ENCODE results near the gene RIPOR3. TPM values are rescaled to one million over a fixed set of nuclear protein-coding genes. Genes with fewer than 3 reads are reported as not detected.

RIPOR3 gene
- total RNA-seq, 1 donor from 2014 or later: 15.1 TPM

DNA sequence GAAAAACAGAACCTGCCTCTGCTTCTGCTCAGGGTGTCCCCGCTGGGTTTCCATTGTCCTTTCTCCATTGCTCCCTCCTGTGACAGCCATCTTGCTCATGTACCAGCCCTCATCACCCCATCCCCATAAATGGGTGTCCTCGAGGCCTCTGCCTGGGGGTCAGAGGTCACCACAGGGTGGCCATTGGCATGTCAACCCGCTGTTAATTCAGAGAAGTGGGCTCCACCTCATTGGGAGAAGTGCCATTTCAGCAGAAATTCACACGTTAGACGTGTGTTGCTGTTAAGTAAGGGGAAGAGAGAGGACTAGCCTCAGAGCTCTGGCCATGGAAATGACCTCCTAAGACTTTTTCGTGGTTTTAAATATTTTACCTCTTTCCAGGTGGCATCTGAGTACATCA is 109.2 kb downstream of the RIPOR3 start:
- Histone ChIP-seq H3K36me3 (peaks cover 78 to 95% of the 10 kb centered on the region in 2 donors), H3K4me3 (no peak overlapping the region), H3K27ac (no peak overlapping the region), H3K27me3 (no peaks in the 10 kb centered on the region), H3K4me1 (no peaks in the 10 kb centered on the region), H3K9me3 (no peaks in the 10 kb centered on the region)
- DNase-seq (ENCODE audit: low spot score in 2 of 2): no peak
- TF ChIP-seq CTCF (IDR thresholded peaks at IDR 0.05): no peak
- intact Hi-C loops (cut with DNase I): no loop called here

GRCh38 chr20:50580842-50581544 is 110.3 kb downstream of the RIPOR3 start:
- no peak overlapping the region for H3K27ac ChIP-seq
- intact Hi-C loops (cut with DNase I): loop anchor here (2.0 kb wide), 1 partner anchor 394 kb away; no protein-coding TSS in a partner anchor
- DNase-seq (ENCODE audit: low spot score in 2 of 2): no peak
- peaks cover 71 to 88% of the 10 kb centered on the region in 2 donors for H3K36me3 ChIP-seq
- H3K27me3 ChIP-seq: no peaks in the 10 kb centered on the region
- no peak for TF ChIP-seq CTCF (IDR thresholded peaks at IDR 0.05)
- H3K4me1 ChIP-seq: peaks cover 0 to under 1% of the 10 kb centered on the region in 2 donors
- H3K9me3 ChIP-seq: no peaks in the 10 kb centered on the region
- H3K4me3 ChIP-seq: no peak overlapping the region

DNA sequence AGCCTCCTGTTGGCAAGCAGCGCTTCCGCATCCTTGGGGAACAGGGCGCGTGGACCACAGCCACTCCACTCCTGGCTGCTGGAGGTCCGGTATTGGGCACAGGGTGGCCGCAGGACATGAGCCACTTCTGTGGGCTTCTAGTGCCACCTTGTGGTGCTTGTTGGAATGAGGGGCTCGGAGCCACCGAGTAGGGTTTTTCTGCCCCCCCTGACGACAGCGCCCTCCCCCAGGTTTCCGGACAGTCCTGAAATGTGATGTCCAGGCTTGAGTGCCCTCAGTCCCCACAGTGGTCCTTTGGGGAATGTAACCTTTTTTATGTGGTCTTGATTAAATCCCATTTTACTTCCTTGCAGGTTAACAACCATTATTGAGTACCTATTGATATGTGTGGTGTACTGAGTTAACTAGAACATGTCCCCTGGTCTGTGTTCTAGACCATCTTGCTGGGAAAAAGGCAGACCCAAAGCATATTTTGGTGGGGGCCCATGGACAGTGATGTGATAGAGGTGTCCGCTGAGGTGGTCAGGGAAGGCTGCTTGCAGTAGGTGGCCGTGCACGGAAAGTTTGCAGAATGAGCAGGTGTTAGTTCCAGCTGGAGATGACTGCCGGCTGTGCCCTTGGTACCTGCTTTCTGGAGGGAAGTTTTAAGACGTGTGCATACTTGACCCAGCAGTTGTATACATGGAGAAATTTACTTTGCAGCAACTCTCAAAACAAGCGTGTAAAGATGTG is 111.2 kb downstream of the RIPOR3 start:
- DNase-seq (ENCODE audit: low spot score in 2 of 2): peak in 1 of 2 donors; percentile 85
- Histone ChIP-seq H3K27me3 (no peaks in the 10 kb centered on the region), H3K36me3 (peaks cover 66 to 87% of the 10 kb centered on the region in 2 donors), H3K27ac (no peak overlapping the region), H3K4me3 (no peak overlapping the region), H3K9me3 (no peaks in the 10 kb centered on the region), H3K4me1 (peaks cover 0 to 4% of the 10 kb centered on the region in 2 donors)
- intact Hi-C loops (cut with DNase I): loop anchor here (2.0 kb wide), 1 partner anchor 393 kb away; no protein-coding TSS in a partner anchor
- peak; percentile 74 to 87 (median 77) for TF ChIP-seq CTCF (IDR thresholded peaks at IDR 0.05)

GRCh38 chr20:50579511-50579910 is 111.8 kb downstream of the RIPOR3 start:
- intact Hi-C loops (cut with DNase I): loop anchor here (5.0 kb wide), 1 partner anchor 97 kb away; no protein-coding TSS in a partner anchor
- no peak overlapping the region for H3K27ac ChIP-seq
- H3K4me3 ChIP-seq: no peak overlapping the region
- no peaks in the 10 kb centered on the region for H3K27me3 ChIP-seq
- no peaks in the 10 kb centered on the region for H3K9me3 ChIP-seq
- peaks cover 0 to 4% of the 10 kb centered on the region in 2 donors for H3K4me1 ChIP-seq
- H3K36me3 ChIP-seq: peaks cover 72 to 87% of the 10 kb centered on the region in 2 donors
- TF ChIP-seq CTCF (IDR thresholded peaks at IDR 0.05): no peak
- no peak for DNase-seq (ENCODE audit: low spot score in 2 of 2)

- intact Hi-C loops (cut with DNase I): loop anchor here (5.0 kb wide), 1 partner anchor 96 kb away; no protein-coding TSS in a partner anchor
- Histone ChIP-seq H3K36me3 (peaks cover 69 to 84% of the 10 kb centered on the region in 2 donors), H3K27ac (no peak overlapping the region), H3K4me1 (peaks cover 0 to 5% of the 10 kb centered on the region in 2 donors), H3K9me3 (no peaks in the 10 kb centered on the region), H3K27me3 (no peaks in the 10 kb centered on the region), H3K4me3 (no peak overlapping the region)
- DNase-seq (ENCODE audit: low spot score in 2 of 2): no peak
- no peak for TF ChIP-seq CTCF (IDR thresholded peaks at IDR 0.05)
Measured at GRCh38 chr20:50578778-50579165, 112.6 kb downstream of the RIPOR3 start.
